ENCODE measurements around the gene SVEP1.
"Not testable (repeated sequence)": the region's sequence is repeated elsewhere in the genome, so short reads cannot be mapped to it uniquely, and the experiment has no call there.

Gene SVEP1

DNA sequence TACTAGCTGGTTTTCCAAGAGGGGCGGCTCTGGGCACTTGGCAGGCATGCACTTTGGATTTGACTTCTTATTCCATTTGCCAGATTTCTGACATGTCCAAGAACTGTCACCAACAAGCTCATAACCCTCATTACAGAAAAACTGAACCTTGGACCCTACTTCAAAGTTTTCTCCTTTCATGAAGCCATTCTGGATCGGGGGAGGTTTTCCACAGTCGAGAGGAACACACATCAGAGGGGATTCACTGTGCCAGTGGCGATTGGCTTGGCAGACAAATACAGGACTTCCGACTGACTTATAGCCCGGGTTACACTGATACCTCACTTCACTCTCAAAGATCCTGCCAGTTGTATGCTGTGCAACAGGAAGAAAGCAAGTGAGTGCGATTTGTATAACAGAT is 170.9 kb downstream of the SVEP1 start:
- H3K27me3 Mint-ChIP-seq, result no peaks in the 10 kb centered on the region
- no peaks in the 10 kb centered on the region for H3K36me3 Mint-ChIP-seq
- no peak overlapping the region for H3K4me3 Mint-ChIP-seq
- H3K9me3 Mint-ChIP-seq, result no peaks in the 10 kb centered on the region
- no peak for ATAC-seq
- H3K4me1 Mint-ChIP-seq, result no peaks in the 10 kb centered on the region
- no peak overlapping the region for H3K27ac Mint-ChIP-seq

DNA sequence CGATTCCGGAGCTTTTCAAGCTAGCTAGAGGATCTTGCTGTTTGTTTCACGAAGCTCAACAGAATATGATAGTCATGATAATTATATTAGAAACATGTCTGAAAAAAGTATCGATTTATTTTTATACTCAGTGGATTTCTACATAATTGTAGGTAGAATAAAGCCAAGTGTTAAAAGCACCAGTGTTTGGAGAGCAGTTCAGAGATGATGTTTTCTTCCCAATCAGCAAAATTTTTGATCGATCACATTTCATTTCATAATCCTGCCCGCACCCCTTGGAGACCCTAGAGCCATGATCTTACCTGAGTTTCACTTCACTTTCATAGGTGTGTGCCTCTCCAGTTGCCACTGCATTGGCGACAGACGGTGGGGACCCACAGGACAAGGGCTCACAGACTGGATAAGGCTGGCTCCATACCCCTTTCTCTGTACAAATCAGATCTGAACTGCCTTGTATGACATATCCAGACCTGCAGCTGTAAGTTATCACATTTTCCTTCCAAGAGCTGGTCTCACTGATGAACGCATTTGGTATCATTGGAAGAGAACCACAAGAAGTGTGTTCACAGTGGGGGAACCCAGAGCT is 173.6 kb downstream of the SVEP1 start:
- no peaks in the 10 kb centered on the region for H3K36me3 Mint-ChIP-seq
- H3K27me3 Mint-ChIP-seq, result no peaks in the 10 kb centered on the region
- no peak overlapping the region for H3K4me3 Mint-ChIP-seq
- H3K27ac Mint-ChIP-seq, result no peak overlapping the region
- H3K4me1 Mint-ChIP-seq, result no peaks in the 10 kb centered on the region
- no peak for ATAC-seq
- no peaks in the 10 kb centered on the region for H3K9me3 Mint-ChIP-seq

DNA sequence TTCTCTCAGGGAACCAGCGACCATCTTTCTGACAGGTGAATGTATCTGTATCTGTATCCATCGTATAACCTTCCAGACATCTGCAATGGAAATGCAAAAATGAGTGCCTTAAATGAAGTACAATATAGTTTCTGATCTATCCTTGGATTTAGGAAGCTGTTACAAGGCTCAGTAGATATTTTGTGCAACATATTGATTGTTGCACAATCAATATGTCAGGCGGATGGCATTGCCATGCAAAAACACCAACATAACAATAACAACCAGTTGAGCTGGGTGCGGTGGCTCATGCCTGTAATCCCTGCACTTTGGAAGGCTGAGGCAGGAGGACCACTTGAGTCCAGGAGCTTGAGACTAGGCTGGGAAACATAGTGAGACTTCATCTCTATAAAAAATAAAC is 175.1 kb downstream of the SVEP1 start:
- ATAC-seq, result no peak
- Mint-ChIP-seq H3K36me3 (no peaks in the 10 kb centered on the region), H3K27me3 (no peaks in the 10 kb centered on the region), H3K4me3 (no peak overlapping the region), H3K4me1 (no peaks in the 10 kb centered on the region), H3K9me3 (no peaks in the 10 kb centered on the region), H3K27ac (no peak overlapping the region)

DNA sequence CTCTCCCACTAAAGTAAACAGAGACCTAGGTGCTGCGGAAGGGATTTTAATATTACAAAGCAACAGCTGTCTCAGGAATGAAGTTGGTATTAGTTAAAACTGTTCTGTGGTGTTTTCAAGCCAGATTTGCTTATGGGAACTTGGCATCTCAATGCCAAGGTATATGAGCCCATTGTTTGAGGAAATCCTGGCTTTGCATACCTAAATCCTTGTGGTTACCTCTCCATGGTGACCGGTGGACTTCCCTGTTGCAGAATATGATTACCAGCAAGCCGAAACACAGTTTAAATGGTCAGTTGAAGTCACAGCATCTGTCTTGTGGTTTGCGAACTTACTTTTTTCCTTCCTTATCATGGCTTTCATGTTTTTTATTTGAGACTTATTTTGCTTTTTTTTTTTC is 179.6 kb downstream of the SVEP1 start:
- no peak for ATAC-seq
- H3K36me3 Mint-ChIP-seq, result no peaks in the 10 kb centered on the region

DNA sequence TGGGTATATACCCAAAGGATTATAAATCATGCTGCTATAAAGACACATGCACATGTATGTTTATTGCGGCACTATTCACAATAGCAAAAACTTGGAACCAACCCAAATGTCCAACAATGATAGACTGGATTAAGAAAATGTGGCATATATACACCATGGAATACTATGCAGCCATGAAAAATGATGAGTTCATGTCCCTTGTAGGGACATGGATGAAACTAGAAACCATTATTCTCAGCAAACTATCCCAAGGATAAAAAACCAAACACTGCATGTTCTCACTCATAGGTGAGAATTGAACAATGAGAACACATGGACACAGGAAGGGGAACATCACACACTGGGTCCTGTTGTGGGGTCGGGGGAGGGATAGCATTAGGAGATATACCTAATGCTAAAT is 180.5 kb downstream of the SVEP1 start:
- not testable (repeated sequence) for H3K27ac Mint-ChIP-seq, H3K36me3 Mint-ChIP-seq, ATAC-seq

More for the DNA sequence above, 179.6 kb downstream of the SVEP1 start:
- Mint-ChIP-seq H3K9me3 (no peaks in the 10 kb centered on the region), H3K27me3 (no peaks in the 10 kb centered on the region), H3K4me1 (no peaks in the 10 kb centered on the region), H3K4me3 (no peak overlapping the region), H3K27ac (no peak overlapping the region)

DNA sequence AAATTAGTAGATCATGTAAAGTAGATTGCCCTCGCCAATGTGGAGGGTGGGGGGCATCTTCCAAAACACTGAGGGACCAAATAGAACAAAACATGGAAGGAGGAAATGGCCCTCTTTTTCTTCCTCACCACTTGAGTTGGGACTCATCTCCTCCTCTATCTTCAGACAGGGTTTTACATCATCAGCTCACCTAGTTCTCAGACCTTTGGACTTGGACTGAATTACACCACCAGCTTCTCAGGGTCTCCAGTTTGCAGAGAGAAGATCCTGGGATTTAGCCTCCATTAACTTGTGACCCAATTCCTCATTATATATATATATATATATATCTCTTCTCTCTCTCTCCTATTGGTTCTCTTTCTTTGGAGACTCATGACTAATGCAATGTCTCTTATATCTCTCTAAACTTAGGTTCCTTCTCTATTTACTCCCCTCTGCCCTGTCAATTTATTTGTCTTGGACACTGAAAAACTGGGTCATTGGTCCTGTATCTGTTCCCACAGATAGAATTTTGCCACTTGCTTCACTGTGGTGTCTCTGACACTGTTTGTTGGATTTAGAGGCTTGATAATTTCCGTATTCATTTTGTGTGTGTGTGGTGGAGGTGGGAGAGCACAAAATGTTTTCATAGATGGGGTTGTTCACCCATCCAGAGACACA is 187.6 kb downstream of the SVEP1 start:
- Mint-ChIP-seq H3K4me1 (no peaks in the 10 kb centered on the region), H3K4me3 (no peak overlapping the region), H3K36me3 (no peaks in the 10 kb centered on the region), H3K27me3 (peaks cover 18% of the 10 kb centered on the region), H3K9me3 (no peaks in the 10 kb centered on the region), H3K27ac (no peak overlapping the region)
- no peak for ATAC-seq

More for the DNA sequence above, 180.5 kb downstream of the SVEP1 start:
- H3K4me1 Mint-ChIP-seq, H3K4me3 Mint-ChIP-seq, H3K27me3 Mint-ChIP-seq, H3K9me3 Mint-ChIP-seq: not testable (repeated sequence)

DNA sequence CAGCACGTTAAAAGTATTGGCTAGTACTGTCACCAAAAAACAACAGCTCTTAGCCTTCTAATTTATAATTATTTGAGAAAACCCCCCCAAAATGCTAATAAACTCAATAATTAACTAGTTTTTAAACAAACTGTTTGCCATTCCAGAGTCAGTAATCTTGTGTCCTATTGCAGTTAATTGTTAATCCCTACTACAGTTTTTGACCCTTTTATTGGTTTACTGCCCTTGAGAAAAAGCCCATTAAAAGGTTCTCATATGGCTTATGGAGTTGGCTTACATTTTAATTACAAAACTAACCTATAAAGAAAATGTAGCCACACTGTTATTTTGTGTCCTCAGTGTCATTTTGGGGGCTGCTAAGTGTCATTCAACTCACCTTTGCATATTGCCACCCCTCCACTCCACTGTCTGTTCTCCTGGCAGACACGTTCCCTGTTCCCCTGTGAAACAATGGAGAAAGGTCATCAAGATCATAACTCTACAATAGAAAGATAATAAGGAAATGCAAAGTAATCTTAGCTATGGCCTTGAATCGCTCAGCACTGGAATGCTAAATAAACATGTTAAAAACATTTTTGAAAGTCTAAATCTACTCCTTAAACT is 190.3 kb downstream of the SVEP1 start:
- Mint-ChIP-seq H3K27ac (no peak overlapping the region), H3K4me3 (no peak overlapping the region), H3K4me1 (no peaks in the 10 kb centered on the region), H3K9me3 (no peaks in the 10 kb centered on the region), H3K36me3 (no peaks in the 10 kb centered on the region), H3K27me3 (peaks cover 18% of the 10 kb centered on the region)
- ATAC-seq, result no peak

DNA sequence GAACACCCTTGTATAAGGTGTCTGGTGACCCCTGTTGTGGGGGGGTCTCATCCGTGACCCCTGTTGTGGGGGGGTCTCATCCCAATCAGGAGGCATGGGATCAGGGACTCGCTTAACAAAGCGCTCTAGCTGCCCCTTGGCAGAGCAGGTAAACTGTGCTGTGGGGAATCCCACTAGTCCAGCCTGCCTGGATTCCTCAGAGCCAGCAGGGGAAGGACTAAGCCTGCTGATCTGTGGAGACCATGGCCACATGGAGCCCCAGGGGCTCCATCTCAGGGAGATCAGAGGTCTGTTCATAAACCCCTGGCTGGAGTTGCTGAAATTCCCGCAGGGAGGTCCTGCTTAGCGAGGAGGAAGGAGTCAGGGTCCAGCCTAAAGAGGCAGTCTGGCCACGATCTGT is 196.1 kb downstream of the SVEP1 start:
- Mint-ChIP-seq H3K27ac (no peak overlapping the region), H3K27me3 (peaks cover 25% of the 10 kb centered on the region), H3K36me3 (no peaks in the 10 kb centered on the region), H3K9me3 (peaks cover 5% of the 10 kb centered on the region), H3K4me1 (no peaks in the 10 kb centered on the region), H3K4me3 (no peak overlapping the region)
- no peak for ATAC-seq

DNA sequence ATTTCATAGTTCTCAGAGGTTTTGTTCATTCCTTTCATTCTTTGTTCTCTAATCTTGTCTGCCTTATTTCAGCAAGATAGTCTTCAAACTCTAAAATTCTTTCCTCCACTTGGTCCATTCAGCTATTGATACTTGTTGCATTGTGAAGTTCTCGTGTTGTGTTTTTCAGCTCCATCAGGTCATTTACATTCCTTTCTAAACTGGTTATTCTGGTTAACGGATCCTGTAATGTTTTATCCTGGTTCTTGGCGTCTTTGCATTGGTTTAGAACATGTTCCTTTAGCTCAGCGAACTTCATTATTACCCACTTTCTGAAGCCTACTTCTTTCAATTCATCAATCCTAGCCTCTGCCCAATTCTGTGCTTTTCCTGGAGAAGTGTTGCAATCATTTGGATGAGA is 196.8 kb downstream of the SVEP1 start:
- ATAC-seq, result no peak
- no peaks in the 10 kb centered on the region for H3K4me1 Mint-ChIP-seq
- peaks cover 5% of the 10 kb centered on the region for H3K9me3 Mint-ChIP-seq
- peaks cover 33% of the 10 kb centered on the region for H3K27me3 Mint-ChIP-seq
- H3K36me3 Mint-ChIP-seq, result no peaks in the 10 kb centered on the region
- no peak overlapping the region for H3K27ac Mint-ChIP-seq
- H3K4me3 Mint-ChIP-seq, result no peak overlapping the region

DNA sequence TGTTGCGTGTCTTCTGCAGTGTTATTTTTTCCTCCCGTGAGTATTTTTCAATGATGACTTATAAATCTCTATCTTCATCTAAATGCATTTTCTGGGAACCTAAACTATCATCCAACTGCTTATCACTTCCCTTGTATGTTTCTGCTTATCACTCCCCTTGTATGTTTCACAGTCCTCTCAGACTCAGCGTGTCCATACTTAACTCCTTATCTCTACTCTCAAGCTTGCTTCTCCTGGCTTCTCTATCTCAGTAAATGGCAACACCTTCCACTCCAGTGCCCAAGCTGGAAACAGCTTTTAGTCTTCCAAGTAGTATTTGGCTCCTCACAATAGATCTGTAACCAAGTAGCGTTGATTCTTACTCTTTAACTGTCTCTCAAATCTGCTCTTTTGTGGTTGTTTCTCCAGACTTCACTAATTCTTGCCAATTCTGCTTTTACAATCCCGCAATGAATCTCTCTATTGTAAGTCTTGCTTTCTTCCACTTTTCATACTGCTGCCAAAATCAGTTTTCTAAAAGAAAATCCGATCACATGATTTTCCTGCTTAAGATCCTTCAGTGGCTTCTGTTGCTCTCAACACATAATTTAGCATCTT is 208.0 kb downstream of the SVEP1 start:
- Mint-ChIP-seq H3K27me3 (no peaks in the 10 kb centered on the region), H3K4me1 (no peaks in the 10 kb centered on the region), H3K36me3 (no peaks in the 10 kb centered on the region), H3K4me3 (no peak overlapping the region), H3K27ac (no peak overlapping the region), H3K9me3 (no peaks in the 10 kb centered on the region)
- no peak for ATAC-seq

DNA sequence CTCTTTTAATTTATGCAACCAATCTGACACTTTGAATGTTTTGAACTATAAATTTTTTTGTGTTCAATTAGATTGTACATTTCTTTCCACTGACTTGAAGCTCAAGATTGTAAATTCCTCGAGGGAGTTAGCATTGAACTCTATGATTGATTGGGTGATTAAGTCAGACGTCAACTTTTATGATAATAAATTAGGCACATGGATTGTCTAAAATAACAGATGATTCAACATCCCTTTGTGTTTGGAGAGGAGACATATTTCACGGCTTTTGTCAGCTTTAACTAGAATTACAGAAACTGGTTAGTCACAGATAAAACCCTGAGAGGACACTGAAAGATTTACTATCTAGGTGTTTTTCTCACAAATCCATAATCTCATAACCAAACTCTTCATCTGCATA is 209.2 kb downstream of the SVEP1 start:
- Mint-ChIP-seq H3K27ac (no peak overlapping the region), H3K36me3 (no peaks in the 10 kb centered on the region), H3K9me3 (no peaks in the 10 kb centered on the region), H3K27me3 (no peaks in the 10 kb centered on the region), H3K4me1 (no peaks in the 10 kb centered on the region), H3K4me3 (no peak overlapping the region)
- no peak for ATAC-seq

DNA sequence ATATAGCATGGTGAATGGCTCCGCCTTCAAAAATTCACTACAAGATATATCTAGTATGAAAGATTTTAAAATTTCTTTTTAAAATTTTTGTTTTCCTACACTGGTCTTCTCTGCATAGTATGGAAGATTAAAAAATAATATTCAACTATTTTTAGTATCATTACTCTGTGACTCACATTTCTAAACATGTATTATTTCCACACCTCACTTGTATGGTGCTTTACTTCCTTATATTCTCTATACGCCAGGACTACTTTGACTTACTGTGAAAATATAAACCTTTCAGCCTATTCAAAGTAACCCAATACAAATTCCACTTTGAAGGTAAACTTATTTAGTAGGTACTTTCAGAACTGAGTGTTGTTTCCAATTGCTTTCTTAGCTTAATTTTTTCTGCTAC is 215.1 kb downstream of the SVEP1 start:
- no peak for ATAC-seq
- Mint-ChIP-seq H3K27me3 (no peaks in the 10 kb centered on the region), H3K9me3 (no peaks in the 10 kb centered on the region), H3K4me1 (no peaks in the 10 kb centered on the region), H3K27ac (no peak overlapping the region), H3K4me3 (no peak overlapping the region), H3K36me3 (no peaks in the 10 kb centered on the region)

DNA sequence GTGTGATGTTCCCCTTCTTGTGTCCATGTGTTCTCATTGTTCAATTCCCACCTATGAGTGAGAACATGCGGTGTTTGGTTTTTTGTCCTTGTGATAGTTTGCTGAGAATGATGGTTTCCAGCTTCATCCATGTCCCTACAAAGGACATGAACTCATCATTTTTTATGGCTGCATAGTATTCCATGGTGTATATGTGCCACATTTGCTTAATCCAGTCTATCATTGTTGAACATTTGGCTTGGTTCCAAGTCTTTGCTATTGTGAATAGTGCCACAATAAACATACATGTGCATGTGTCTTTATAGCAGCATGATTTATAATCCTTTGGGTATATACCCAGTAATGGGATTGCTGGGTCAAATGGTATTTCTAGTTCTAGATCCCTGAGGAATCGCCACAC is 220.5 kb downstream of the SVEP1 start:
- not testable (repeated sequence) for H3K27me3 Mint-ChIP-seq, H3K4me1 Mint-ChIP-seq, H3K9me3 Mint-ChIP-seq, ATAC-seq, H3K27ac Mint-ChIP-seq, H3K4me3 Mint-ChIP-seq, H3K36me3 Mint-ChIP-seq

DNA sequence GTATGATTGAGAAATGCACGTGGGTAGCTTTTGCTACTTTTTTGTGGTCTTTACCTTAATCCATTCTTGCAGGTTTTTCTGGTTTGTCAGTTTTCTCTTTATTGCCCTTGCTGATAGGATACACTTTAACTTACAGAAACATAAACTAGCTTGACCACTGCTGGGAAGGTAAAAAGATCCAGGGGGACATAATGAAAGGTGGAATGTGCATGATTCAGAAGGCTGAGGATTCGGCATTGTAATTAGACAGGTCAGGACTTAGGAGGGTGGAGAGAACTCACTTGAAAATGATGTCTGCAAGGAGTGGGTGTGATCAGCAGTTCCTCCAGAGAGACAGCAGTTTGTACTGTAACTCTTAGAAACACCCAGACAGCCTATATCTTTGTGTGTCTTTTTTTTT is 222.0 kb downstream of the SVEP1 start:
- Mint-ChIP-seq H3K4me1 (peaks cover 5% of the 10 kb centered on the region), H3K9me3 (no peaks in the 10 kb centered on the region), H3K27me3 (no peaks in the 10 kb centered on the region), H3K36me3 (no peaks in the 10 kb centered on the region), H3K27ac (no peak overlapping the region), H3K4me3 (no peak overlapping the region)
- no peak for ATAC-seq

DNA sequence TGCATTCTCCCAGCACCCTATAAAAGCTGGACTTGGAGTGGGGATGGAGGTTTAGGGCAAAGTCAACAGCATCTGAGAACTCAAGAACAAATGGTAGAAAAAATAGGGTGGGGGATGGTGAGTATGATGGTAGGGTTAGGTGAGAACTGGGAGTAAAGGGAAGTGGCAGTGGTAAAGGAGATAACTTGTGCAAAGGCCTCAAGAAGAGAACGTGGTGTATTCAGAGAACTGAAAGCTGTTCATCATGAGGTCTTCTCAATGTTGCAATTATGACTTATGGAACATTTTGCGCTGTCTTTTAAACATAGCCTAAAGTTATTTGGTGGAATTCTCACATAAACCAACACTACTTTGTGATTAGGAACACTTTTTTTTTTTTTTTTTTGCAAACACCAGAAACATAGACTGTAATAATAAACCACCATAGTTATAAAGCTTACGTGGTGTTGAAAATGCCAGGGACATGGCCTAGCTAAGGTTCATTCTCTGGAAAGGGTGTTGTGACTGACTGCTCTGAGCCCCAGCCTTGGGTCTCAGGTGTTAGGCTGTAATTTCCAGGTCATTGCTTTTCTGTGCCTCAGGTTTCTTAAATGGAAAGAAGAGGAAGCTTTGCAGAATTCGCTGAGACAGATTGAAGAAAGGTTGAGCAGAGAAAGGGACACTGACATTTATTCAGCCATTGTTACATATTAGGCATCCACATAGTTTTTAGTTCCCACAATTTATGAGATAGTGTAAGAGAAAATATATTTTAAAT is 222.7 kb downstream of the SVEP1 start:
- H3K27ac Mint-ChIP-seq, result no peak overlapping the region
- no peak for ATAC-seq
- no peak overlapping the region for H3K4me3 Mint-ChIP-seq
- no peaks in the 10 kb centered on the region for H3K27me3 Mint-ChIP-seq
- no peaks in the 10 kb centered on the region for H3K9me3 Mint-ChIP-seq
- no peaks in the 10 kb centered on the region for H3K36me3 Mint-ChIP-seq
- H3K4me1 Mint-ChIP-seq, result peaks cover 5% of the 10 kb centered on the region
